Mesenchymal stem cell (in vitro differentiated cells and primary cell): ENCODE measurements around the gene C6orf132.

ENCODE experiments used
- DNase-seq: peaks from one replicate; pipeline ENCODE4 v3.0.0-alpha.2; 2013
- H2AFZ ChIP-seq: one replicate; pipeline ENCODE4 v1.6.1; 2013; ENCODE audit warnings: low read depth, mild to moderate bottlenecking, control low read depth, inconsistent platforms, low read length, moderate library complexity
- H2AK5ac ChIP-seq: 2 replicates; pipeline ENCODE4 v1.6.1; 2013; ENCODE audit warnings: low read length, moderate library complexity, mild to moderate bottlenecking, inconsistent platforms; ENCODE audit not compliant: severe bottlenecking
- H2BK120ac ChIP-seq: one replicate; pipeline ENCODE4 v1.6.1; 2013; ENCODE audit warnings: low read depth, mild to moderate bottlenecking, inconsistent platforms, low read length, moderate library complexity
- H2BK12ac ChIP-seq, 2 experiments: one replicate each; pipeline ENCODE4 v1.6.1; 2013; ENCODE audit warnings: inconsistent platforms in 2 of 2, low read length in 2 of 2, mild to moderate bottlenecking in 2 of 2, moderate library complexity in 2 of 2, control low read depth in 1 of 2
- H2BK15ac ChIP-seq: one replicate; pipeline ENCODE4 v1.6.1; 2013; ENCODE audit warnings: mild to moderate bottlenecking, low read depth, inconsistent platforms; ENCODE audit not compliant: poor library complexity, severe bottlenecking
- H2BK5ac ChIP-seq: 2 replicates; pipeline ENCODE4 v1.6.1; 2013; ENCODE audit warnings: low read depth, mild to moderate bottlenecking, low read length, control low read depth, inconsistent platforms; ENCODE audit not compliant: poor library complexity, severe bottlenecking
- H3K14ac ChIP-seq, 2 experiments: one replicate each; pipeline ENCODE4 v1.6.1; 2013; ENCODE audit warnings: inconsistent platforms in 2 of 2, low read length in 2 of 2, control low read depth in 1 of 2, mild to moderate bottlenecking in 1 of 2, moderate library complexity in 1 of 2
- H3K18ac ChIP-seq, 2 experiments: one replicate each; pipeline ENCODE4 v1.6.1; 2013; ENCODE audit warnings: inconsistent platforms in 2 of 2, low read length in 2 of 2, control low read depth in 1 of 2, low read depth in 1 of 2, mild to moderate bottlenecking in 1 of 2
- H3K23ac ChIP-seq, 2 experiments: one replicate each; pipeline ENCODE4 v1.6.1; 2013; ENCODE audit warnings: inconsistent platforms in 2 of 2, low read length in 2 of 2, mild to moderate bottlenecking in 2 of 2, moderate library complexity in 2 of 2, control low read depth in 1 of 2
- H3K27ac ChIP-seq: 2 replicates; pipeline ENCODE4 v1.5.1; 2013; ENCODE audit warnings: mild to moderate bottlenecking, moderate library complexity, low read length, control low read depth, inconsistent platforms; ENCODE audit not compliant: poor library complexity, severe bottlenecking
- H3K27me3 ChIP-seq, 2 experiments: 2 replicates each; pipeline versions ENCODE4 v1.6.1 to v1.7.0; 2013; ENCODE audit warnings: low read length in 2 of 2, mild to moderate bottlenecking in 2 of 2, moderate library complexity in 2 of 2, control low read depth in 1 of 2, inconsistent platforms in 1 of 2; ENCODE audit not compliant: control insufficient read depth in 1 of 2, insufficient read depth in 1 of 2
- H3K36me3 ChIP-seq, 2 experiments: 2 replicates each; pipeline versions ENCODE4 v1.6.1 to v1.7.0; 2013; ENCODE audit warnings: low read length in 2 of 2, control low read depth in 1 of 2, inconsistent platforms in 1 of 2, low read depth in 1 of 2, mild to moderate bottlenecking in 1 of 2; ENCODE audit not compliant: insufficient read depth in 2 of 2, control insufficient read depth in 1 of 2
- H3K4ac ChIP-seq, 2 experiments: one replicate each; pipeline ENCODE4 v1.6.1; 2013; ENCODE audit warnings: inconsistent platforms in 2 of 2, low read length in 2 of 2, mild to moderate bottlenecking in 2 of 2, moderate library complexity in 2 of 2, control low read depth in 1 of 2, low read depth in 1 of 2
- H3K4me1 ChIP-seq: 2 replicates; pipeline ENCODE4 v1.6.1; 2013; ENCODE audit warnings: low read depth, low read length, control low read depth; ENCODE audit not compliant: control insufficient read depth, insufficient read depth
- H3K4me2 ChIP-seq: 2 replicates; pipeline ENCODE4 v1.6.1; 2013; ENCODE audit warnings: low read length, mild to moderate bottlenecking, inconsistent platforms; ENCODE audit not compliant: poor library complexity, severe bottlenecking
- H3K4me3 ChIP-seq, 2 experiments: 2 replicates each; pipeline versions ENCODE4 v1.5.1 to v1.7.0; 2013; ENCODE audit warnings: low read length in 2 of 2, mild to moderate bottlenecking in 2 of 2, control low read depth in 1 of 2, low read depth in 1 of 2; ENCODE audit not compliant: insufficient read depth in 1 of 2
- H3K79me1 ChIP-seq: replicated peaks from 2 replicates; pipeline ENCODE4 v1.6.1; 2013; ENCODE audit warnings: mild to moderate bottlenecking, control low read depth, low read length, inconsistent platforms; ENCODE audit not compliant: poor library complexity, severe bottlenecking
- H3K9ac ChIP-seq: 2 replicates; pipeline ENCODE4 v1.7.0; 2013; ENCODE audit warnings: mild to moderate bottlenecking, low read length, moderate library complexity
- H3K9me3 ChIP-seq: 2 replicates; pipeline ENCODE4 v1.7.0; 2013; ENCODE audit warnings: mild to moderate bottlenecking, low read length; ENCODE audit not compliant: control insufficient read depth
- H4K8ac ChIP-seq: one replicate; pipeline ENCODE4 v1.6.1; 2013; ENCODE audit warnings: inconsistent platforms, mild to moderate bottlenecking, low read length, moderate library complexity
- H4K91ac ChIP-seq: one replicate; pipeline ENCODE4 v1.6.1; 2013; ENCODE audit warnings: mild to moderate bottlenecking, low read length, inconsistent platforms
- WGBS: methylation state at CpG from one replicate; pipeline ENCODE4 v1.1.7; 2013; ENCODE audit warnings: mixed read lengths; 5-methylcytosine and 5-hydroxymethylcytosine counted together

The C6orf132 gene

DNA sequence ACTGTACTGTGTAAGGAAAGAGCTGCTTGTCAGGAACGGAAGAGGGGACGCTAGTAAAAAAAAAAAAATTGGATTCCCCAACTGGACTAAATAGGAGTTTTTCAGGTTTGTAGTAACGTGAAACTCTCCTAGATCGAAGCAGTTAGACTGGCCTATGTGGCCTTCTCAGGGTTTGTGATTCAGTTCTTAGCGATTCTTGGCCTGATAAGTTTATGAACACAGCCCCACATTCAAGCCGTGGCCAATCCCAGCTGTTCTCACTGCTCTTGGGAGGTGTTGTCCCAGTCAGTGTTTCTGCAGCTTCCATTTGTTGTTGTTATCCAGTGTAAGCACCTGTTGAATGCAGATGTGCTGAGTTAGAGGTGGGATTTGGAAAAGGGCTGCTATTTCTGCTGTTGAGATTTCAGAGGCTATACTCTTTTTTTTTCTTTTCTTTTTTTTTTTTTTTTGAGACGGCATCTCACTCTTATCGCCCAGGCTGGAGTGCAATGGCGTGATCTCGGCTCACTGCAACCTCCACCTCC is 62.4 kb downstream of the C6orf132 start:
- Histone ChIP-seq H3K18ac (no peak overlapping the region), H3K27ac (no peak overlapping the region), H4K91ac (no peak overlapping the region), H3K4ac (no peak overlapping the region), H3K9ac (no peak overlapping the region), H3K4me2 (no peak overlapping the region), H4K8ac (no peak overlapping the region), H3K14ac (no peak overlapping the region), H2BK5ac (no peak overlapping the region), H3K36me3 (peaks cover 34 to 48% of the 10 kb centered on the region in 2 experiments), H2AFZ (no peak overlapping the region), H2BK12ac (no peak overlapping the region), H3K4me3 (no peak overlapping the region), H3K9me3 (no peaks in the 10 kb centered on the region), H3K4me1 (peaks cover 2% of the 10 kb centered on the region), H2BK120ac (no peak overlapping the region), H3K27me3 (no peaks in the 10 kb centered on the region), H2BK15ac (no peak overlapping the region), H3K79me1 (peaks cover 7% of the 10 kb centered on the region), H2AK5ac (no peak overlapping the region), H3K23ac (no peak overlapping the region)
- WGBS = 96% methylated on average over 10 of the region's 10 CpGs
- DNase-seq = no peak

DNA sequence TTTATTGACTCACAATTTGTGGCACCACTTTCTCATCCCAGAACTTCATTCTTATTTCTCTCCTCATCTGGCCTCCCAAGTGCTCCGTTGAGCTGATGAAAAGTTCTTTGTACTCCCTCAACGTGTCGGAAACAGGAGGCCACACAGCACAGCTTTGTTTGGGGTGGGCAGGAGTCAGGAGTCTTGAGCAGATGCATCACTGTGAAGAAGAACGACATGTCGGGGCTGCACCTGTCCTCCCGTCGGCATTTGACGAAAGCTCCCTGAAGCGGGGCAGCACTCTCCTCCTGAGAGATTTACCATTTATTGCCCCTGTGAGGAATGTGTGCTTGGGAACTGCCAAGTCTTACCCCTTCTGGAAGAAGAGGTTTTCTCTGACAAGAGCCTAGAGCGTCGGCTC is 64.0 kb downstream of the C6orf132 start:
- Histone ChIP-seq H4K8ac (no peak overlapping the region), H2AFZ (peak overlapping the region; percentile 30), H3K9ac (no peak overlapping the region), H2BK120ac (no peak overlapping the region), H3K36me3 (peaks cover 46 to 59% of the 10 kb centered on the region in 2 experiments), H3K9me3 (no peaks in the 10 kb centered on the region), H3K4me1 (peaks cover 2% of the 10 kb centered on the region), H2BK5ac (no peak overlapping the region), H2AK5ac (no peak overlapping the region), H3K4me3 (no peak overlapping the region), H2BK12ac (no peak overlapping the region), H2BK15ac (no peak overlapping the region), H3K23ac (no peak overlapping the region), H3K27me3 (no peaks in the 10 kb centered on the region), H3K18ac (no peak overlapping the region), H3K4ac (no peak overlapping the region), H4K91ac (no peak overlapping the region), H3K79me1 (peaks cover 7% of the 10 kb centered on the region), H3K27ac (no peak overlapping the region), H3K14ac (no peak overlapping the region), H3K4me2 (no peak overlapping the region)
- DNase-seq = no peak
- WGBS = 97% methylated on average over 11 of the region's 11 CpGs

DNA sequence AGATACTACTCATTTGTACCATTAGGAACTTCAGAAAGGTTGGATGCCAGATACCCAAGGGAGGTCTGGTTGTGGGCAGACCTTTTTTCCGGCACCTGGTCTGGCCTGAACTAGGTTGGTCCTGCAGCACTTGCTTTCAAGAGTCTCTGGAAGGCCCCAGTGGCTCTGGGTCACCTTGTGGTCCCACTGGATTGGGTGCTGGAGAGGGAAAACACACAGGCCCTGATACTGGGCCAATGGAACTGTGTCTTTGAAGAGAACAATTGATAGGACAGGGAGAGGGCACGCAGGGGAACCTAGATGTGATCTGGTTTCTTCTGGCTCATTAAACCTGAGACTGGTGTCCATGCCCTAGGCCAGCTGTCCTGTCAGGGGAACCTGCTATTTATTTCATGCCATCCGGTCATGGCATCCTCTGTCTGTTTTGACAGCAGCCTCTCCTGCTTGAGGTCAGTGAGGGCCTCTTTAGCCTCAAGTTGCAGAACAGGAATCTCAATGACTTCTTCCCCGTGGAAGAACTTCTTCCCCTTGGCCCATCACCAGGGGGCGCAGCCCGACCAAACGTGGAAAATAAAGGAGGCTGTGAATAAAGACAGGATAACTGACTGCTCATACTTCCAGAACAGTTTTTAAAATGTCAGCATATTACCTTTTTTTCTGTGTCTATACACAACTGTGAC is 67.1 kb downstream of the C6orf132 start:
- 75% methylated on average over 3 of the region's 7 CpGs for WGBS
- Histone ChIP-seq H3K4me3 (no peak overlapping the region), H2AFZ (no peak overlapping the region), H4K8ac (no peak overlapping the region), H2BK15ac (no peak overlapping the region), H3K79me1 (peaks cover 9% of the 10 kb centered on the region), H3K27ac (peak overlapping the region; percentile 28), H3K14ac (no peak overlapping the region), H3K9ac (no peak overlapping the region), H3K27me3 (no peaks in the 10 kb centered on the region), H3K36me3 (peaks cover 58 to 72% of the 10 kb centered on the region in 2 experiments), H3K4me2 (no peak overlapping the region), H3K9me3 (no peaks in the 10 kb centered on the region), H2BK12ac (no peak overlapping the region), H2AK5ac (no peak overlapping the region), H3K4ac (no peak overlapping the region), H3K4me1 (peaks cover 2% of the 10 kb centered on the region), H4K91ac (no peak overlapping the region), H2BK5ac (no peak overlapping the region), H2BK120ac (no peak overlapping the region), H3K18ac (no peak overlapping the region), H3K23ac (no peak overlapping the region)
- peak; percentile 71 for DNase-seq

DNA sequence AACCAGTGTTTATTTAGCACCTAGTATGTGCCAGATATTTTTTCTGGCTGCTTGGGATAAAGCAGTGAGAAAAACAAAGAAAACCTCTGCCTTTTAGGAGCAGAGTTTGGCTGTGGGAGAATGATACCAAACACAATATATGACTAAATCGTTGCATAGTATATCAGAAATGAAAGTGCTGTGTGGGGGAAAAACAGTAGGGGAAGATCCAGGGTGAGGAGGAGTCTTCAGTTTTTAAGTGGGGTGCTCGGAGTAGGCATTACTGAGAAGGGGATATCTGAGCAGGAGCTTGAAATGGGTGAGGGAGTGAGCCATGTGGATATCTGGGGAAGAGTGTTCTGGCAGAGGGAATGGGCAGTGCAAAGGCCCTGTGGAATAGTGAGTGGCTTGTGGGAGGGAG is 69.1 kb downstream of the C6orf132 start:
- Histone ChIP-seq H2BK120ac (no peak overlapping the region), H3K4me1 (peaks cover 2% of the 10 kb centered on the region), H3K23ac (no peak overlapping the region), H2BK15ac (no peak overlapping the region), H3K4ac (no peak overlapping the region), H3K14ac (no peak overlapping the region), H3K36me3 (peaks cover 64 to 79% of the 10 kb centered on the region in 2 experiments), H3K18ac (no peak overlapping the region), H3K4me2 (no peak overlapping the region), H2AFZ (no peak overlapping the region), H2BK5ac (no peak overlapping the region), H3K9ac (no peak overlapping the region), H3K79me1 (peaks cover 7% of the 10 kb centered on the region), H3K4me3 (no peak overlapping the region), H3K27ac (no peak overlapping the region), H4K8ac (no peak overlapping the region), H2BK12ac (no peak overlapping the region), H2AK5ac (no peak overlapping the region), H3K27me3 (no peaks in the 10 kb centered on the region), H4K91ac (no peak overlapping the region), H3K9me3 (no peaks in the 10 kb centered on the region)
- WGBS = 97% methylated on average over 2 of the region's 2 CpGs
- DNase-seq = no peak
